Activated naive CD8-positive, alpha-beta T cell treated with anti-CD3 and anti-CD28 coated beads, Interleukin-2, amount 50 U/mL, for 16 hours (primary cell): ENCODE results near the gene RSPRY1.
"Not testable (repeated sequence)": the region's sequence is repeated elsewhere in the genome, so short reads cannot be mapped to it uniquely, and the experiment has no call there.

ENCODE experiments used
- DNase-seq: peaks from one replicate; pipeline ENCODE4 v3.0.0-alpha.2; 2020; ENCODE audit warnings: low read depth, low spot score

RSPRY1 gene

GRCh38 chr16:57271867-57272495 is 85.9 kb downstream of the RSPRY1 start:
- no peak for DNase-seq

DNA sequence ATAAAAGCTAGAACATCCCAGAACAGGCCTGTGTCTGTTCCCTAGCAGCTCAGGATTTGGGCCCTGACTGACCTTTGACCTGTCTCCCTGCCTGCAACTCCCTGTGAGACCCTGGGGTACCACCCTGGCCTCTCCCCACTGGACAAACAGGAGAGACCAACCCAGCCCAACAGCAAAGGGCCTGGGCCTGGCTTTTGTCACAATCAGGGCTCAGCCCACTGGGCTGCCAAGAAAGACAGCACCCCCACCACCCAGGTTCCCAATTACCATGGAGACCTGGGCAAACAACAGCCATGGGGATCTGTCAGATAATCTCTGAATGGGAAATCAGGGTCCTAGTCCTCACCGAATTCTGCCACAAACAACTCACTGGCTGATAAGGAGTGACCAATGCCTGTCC is 87.2 kb downstream of the RSPRY1 start:
- no peak for DNase-seq

GRCh38 chr16:57273826-57274225 is 87.7 kb downstream of the RSPRY1 start:
- no peak for DNase-seq

GRCh38 chr16:57275946-57276345 is 89.8 kb downstream of the RSPRY1 start:
- DNase-seq: not testable (repeated sequence)

DNA sequence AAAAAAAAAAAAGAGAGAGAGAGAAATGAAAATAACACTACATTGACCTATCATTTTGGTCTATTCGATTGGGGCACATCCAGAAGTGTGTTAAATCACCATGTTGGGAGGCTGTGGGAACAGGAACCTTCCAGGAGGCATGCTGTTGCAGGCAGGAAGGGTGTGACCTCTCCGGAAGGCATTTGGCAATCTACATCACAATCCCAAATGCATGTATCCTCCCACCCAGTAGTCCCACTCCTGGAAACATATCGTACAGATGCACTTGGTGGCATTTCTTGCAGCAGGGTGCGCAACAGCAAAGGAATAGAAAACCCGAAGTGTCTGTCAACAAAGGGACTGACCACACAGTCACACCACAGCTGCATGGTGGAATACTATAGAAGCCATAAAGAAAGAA is 90.5 kb downstream of the RSPRY1 start:
- DNase-seq: no peak

GRCh38 chr16:57277586-57277985 is 91.5 kb downstream of the RSPRY1 start:
- DNase-seq: no peak

GRCh38 chr16:57278494-57278893 is 92.4 kb downstream of the RSPRY1 start:
- no peak for DNase-seq

DNA sequence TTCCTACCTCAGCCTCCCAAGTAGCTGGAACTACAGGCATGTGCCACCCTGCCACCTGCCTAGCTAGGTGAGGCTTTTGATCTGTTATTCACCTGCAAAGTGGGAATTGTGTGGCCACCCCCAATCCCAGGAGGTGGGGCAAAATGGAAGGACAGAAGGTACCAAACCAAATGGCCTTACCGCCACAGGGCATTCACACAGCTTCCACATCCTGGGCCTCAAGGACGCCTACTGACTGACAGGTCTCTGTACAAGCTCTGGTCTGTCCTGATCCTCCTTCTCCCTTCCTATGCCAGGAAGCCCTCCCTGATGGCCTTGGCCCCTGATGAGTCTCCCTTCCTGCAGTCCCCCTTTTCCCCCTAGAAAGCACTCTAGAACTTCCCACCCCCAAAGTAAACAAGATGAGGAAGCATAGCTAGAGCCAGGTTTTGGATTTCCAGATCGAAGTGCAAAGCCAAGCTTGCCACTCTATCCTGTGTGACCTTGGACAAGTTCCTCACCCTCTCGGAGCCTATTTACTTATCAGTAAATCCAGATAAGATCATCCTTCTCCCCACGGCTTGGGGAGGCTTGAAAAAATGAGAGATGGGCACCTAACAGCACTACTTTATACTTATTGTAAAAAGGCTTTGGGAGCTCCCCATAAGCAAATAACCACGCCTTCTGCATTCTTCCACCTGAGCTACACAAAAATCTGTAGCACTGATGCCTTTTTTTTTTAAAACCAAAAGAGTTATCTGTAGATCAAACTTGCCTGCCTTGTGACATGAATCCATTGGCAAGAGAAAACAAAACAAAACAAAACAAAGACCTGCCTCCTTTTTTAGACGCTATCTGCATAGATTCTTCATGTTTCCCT is 93.9 kb downstream of the RSPRY1 start:
- no peak for DNase-seq

GRCh38 chr16:57281791-57282190 is 95.7 kb downstream of the RSPRY1 start:
- DNase-seq: no peak

DNA sequence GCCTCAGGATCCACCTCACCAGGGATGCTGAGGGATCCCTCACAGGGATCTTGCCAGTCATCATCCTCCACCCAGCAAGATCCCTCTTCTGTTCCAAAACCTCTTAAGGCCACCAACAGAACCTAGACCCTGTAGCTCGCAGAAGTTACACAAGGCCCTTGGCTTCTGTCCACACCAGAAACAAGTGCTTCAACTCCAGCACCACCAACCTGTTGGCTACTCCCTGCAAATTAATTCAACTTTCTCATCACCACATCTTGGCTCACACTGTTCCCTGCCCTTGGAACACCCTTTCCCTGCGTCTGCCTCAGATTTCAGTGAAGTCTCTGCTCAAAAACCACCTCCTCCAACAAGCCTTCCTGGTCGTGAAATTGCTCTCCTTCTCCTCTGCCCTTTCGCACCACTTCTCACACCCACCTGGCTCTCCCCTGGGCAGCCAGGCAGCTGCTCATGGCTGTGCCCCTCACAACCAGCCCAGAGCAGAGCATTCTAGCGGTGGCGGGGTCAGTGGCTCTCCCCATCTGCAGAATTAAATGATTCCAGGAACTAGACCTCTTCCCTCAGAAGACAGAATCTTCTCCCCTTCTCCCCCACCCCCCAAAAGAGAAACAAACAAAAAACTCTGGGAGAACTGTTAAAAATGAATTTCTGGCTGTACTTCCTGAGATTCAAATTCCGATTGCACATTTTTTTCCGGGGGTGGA is 96.5 kb downstream of the RSPRY1 start:
- no peak for DNase-seq

GRCh38 chr16:57283214-57283958 is 97.3 kb downstream of the RSPRY1 start:
- DNase-seq: no peak

GRCh38 chr16:57283959-57284208 is 97.8 kb downstream of the RSPRY1 start:
- no peak for DNase-seq

DNA sequence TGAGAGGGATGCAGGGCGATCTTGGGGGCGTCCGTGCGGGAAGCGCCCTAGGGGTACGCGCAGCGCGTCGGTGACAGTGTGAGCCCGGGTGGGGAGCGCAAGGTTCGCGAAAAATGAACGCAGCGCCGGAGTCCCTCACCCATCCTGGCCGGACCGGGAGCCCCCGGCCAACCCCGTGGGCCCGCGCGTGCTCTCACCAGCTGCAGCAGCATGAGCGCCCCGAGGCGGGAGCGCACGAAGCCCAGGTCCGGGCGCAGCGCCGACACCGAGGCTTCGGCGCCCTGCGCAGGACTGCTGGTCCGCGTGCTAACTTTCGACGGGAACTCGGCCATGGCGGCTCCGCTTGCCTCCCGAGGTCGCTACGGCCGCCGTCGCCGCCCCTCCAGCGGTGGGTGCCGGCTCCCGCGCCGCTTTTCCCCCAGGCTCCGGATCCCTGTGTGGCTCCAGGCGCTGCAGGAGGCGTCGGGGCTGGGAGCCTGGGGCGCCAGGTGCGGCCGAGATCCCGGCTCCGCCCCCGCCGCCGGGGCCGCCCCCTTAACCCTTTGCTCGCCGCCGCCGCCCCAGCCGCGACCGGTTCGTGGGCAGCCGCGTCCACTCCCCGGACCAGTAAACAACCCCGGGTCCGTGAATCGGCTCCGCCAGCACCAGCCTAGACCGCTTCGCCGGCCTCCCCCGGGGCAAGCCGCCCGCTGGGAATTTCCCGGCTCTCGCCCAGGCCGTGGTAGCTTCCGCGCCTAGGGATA is 98.3 kb downstream of the RSPRY1 start, which contains the start of gene PLLP:
Gene PLLP (minus strand): TSS at position 464 of the 743 bp plus-strand sequence. CDS start 132 bp downstream, at position 332.
- DNase-seq: no peak

GRCh38 chr16:57284952-57285363 is 98.8 kb downstream of the RSPRY1 start:
- DNase-seq: no peak

DNA sequence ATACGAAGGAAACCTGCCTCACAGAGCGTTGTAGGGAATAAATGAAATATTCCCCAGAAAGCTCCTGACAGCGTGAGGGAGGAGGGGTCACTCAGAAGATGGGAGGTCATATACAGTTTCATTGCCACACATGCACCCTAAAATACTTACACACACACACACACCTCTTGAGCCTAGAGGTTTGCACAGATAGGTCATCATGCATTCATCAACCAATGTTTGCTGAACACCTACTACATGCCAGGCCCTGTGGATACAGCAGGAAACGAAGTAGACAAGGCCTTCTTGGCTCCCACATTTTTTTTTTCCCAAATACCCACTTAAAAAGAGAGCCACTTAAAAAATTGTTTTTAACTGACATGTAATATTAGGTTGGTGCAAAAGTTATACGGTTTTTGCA is 99.2 kb downstream of the RSPRY1 start:
- no peak for DNase-seq

DNA sequence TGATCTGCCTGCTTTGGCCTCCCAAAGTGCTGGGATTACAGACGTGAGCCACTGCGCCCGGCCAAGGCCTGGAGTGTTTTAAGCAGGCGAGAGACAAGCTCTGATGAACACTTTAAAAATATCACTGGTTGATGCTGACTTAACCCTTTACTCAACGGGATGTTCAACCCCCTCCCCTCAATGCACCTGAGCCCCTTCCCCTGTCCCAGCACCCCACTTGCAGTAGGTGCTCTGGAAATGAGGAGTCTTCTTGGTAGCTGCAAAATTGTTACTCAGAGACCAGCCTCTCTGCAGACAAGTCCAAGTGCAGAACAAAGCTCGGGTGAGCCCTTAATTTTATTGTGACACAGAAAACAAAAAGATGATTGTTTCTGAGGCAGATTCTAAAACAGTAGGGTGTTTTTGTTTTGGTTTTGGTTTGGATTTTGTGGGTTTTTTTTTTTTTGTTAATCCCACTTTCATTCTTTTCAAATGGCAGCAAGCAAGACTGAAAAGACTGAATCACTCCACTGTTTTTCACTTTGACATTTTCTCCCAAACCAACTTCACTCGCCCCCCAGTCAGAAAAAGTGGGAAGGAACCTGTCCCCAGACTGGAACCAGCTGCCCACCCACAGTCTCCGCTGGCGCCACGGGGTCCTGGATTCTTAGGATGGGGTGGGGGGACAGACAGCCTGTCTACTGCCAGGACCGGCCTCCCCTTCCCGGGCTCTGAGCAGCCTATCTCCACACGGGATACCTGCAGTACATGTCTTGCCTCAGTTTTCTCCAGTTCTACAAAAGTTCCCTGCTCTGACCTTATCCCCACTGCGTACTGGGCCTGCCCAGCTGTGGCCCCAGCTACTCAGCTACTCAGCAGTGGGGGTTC is 103.5 kb downstream of the RSPRY1 start:
- DNase-seq: no peak
